GM21529 (cell line): ENCODE measurements around the gene DDX4.
"Not testable (repeated sequence)": the region's sequence is repeated elsewhere in the genome, so short reads cannot be mapped to it uniquely, and the experiment has no call there.

Experiments
- ATAC-seq: cut with Tn5 transposase; IDR thresholded peaks from one replicate; pipeline ENCODE4 v1.9.1; 2021; ENCODE audit not compliant: unreplicated experiment

The DDX4 gene

DNA sequence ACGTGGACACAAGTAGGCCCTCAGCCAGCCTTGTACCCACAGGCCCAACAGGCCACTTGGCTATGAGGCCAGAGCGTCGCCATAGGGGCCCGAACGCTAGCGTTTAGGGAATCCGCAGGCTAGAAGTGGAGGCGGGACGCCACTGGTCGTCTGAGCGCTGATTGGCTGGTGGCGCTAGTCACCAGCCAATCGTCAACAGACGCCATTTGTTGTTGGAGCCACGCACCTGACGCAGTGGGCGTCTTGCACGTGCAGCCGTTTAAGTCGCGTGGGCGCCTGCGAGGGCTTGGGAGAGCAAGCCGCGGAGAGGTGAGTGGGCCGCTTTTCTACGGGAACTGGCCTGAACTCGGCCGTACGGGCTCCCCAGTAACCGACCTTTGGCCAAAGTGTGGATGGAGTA, at the start of gene DDX4:
TSS of gene DDX4 (plus strand) at position 269 of the 400 bp plus-strand sequence. CDS start 903 bp downstream, outside the sequence.
- ATAC-seq: no peak

DNA sequence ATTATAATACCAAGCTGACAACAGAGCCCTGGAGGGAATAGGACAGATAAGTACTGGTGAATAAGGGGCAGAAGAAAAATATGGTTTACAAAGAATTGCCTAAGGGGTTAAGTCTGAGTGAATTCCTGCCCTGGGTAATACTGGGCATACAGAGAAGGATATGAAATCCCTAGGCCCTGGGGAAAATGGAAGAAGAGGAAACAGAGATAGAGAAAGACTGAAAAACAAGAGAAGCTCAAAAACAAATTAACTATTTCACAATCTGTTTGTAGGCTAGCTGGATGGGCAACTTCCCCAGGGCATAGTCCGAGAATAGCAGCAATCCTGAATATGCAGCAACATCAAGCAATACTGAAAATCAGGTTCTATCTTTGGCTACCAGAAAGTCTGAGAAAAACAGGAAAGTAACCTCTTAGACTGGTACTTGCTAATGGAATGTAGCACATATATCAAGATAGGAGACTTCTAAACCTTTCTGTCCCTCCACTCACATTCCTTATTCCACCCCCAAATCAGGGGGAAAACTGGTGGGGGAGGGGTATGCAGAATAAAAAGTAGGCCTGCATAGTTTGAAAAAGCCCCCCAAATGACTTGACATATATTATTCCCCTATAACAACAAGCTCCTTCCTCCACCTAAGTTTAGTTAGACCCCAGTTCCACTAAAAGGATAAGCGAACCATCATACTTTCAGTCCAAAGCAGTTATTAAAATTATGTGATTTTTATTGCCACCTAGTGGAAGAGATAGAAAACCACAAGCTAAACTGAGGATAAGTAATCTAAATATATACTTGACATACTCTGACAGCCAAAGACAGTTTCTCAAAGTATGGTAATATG, 46.4 kb upstream of the DDX4 start:
- no peak for ATAC-seq

DNA sequence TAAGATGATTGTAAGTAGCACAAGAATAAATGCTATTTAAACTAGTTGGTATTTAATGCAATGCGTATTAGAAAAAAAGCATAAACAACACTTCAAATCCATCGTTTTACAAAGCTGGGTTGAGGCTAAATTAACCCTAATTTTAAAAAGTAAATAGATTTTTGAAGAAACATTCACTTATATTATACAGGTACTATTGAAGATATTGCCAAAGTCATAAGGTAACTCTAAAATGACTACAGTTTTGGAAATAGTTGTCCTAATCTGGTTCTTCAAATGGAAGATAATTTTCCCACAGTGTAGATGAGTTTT, 45.8 kb upstream of the DDX4 start:
- ATAC-seq: no peak

DNA sequence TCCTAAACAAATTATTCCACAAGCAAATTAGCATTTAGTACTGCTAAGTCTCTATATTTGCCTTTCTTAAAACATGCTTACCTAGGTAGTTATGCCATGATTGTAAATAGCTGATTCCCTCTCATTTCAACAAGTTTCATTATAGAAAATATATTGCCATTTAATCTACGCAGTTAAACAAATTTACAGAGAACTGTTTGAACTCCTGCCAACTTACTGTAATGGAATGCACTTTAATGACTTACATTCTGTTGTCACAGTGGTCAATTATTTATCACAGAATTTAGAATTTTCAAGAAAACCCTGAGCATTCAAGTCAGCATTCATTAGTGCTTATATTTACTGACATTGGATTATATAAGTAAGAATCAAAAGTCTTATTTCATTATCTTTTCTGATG, 45.4 kb upstream of the DDX4 start:
- no peak for ATAC-seq

DNA sequence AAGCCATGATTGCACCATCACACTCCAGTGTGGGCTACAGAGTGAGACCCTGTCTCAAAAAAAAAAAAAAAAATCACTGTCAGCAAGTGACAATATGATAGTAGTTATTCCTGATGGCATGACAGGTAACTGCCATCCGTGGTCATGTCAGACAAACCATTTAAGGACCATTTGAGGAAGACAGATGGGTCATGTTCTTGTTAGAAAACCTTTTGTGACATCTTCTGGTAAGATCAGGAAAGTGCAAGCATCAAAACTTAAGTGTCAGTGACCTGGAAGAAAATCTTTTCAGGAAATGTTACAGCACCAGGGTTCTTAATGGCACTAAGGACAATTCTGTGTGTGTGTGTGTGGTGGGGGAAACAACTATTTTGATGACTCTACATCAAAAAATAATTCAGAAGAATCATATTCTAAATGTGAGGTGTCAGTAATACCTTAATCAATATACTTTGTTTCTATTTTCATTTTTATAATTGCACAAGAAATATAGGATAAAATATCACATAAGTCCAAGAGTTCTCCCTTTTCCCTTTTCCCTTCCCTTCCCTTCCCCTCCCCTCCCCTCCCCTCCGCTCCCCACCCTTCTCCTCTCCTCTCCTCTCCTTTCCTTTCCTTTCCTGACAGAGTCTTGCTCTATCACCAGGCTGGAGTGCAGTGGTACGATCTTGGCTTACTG, 43.6 kb upstream of the DDX4 start:
- ATAC-seq: no peak

DNA sequence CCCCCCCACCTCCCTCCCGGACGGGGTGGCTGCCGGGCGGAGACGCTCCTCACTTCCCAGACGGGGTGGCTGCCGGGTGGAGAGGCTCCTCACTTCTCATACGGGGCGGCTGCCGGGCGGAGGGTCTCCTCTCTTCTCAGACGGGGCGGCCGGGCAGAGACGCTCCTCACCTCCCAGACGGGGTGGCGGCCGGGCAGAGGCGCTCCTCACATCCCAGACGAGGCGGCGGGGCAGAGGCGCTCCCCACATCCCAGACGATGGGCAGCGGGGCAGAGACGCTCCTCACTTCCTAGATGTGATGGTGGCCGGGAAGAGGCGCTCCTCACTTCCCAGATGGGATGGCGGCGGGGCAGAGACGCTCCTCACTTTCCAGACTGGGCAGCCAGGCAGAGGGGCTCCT, 41.2 kb upstream of the DDX4 start:
- not testable (repeated sequence) for ATAC-seq

DNA sequence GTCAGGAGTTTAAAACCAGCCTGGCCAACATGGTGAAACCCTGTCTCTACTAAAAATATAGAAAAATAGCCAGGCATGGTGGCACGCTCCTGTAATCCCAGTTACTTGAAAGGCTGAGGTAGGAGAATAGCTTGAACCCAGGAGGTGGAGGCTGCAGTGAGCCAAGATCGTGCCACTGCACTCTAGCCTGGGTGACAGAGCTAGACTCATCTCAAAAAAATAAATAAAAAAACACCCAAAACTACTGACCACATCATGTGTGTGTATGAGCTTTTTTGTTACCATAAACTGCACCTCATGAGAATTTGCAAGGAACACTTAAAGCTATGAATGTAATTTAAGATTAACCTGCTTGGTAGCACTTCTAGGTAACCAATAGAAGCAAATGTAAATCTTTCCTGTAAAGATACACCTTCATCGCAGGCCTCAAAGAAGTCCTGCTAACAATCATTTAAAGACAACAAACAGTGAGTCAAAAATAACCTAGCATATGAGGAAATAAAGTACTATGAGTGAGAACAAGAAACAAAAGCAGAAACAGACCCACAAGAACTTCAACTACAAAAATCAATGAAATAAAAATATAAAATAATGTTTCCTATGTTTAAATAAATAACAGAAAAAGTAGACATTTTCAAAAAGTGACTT, 38.7 kb upstream of the DDX4 start:
- no peak for ATAC-seq

DNA sequence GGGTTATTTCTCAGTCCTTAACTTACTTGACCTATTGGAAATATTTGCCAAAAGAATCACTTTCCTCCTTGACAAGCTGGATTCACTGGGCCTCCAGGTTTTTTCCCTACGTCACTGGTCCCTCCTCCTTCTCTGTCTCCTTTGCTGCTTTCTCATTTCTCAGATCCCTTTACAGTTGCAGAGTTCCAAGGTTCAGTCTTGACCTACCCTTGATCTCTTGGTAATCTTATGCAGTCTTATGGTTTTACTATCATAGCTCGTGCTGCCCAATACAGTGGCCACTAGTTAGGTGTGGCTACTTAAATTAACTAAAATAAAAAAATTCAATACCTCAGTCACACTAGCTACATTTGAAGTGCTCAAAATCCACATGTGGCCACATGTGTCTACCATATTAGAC, 37.1 kb upstream of the DDX4 start:
- ATAC-seq: no peak

DNA sequence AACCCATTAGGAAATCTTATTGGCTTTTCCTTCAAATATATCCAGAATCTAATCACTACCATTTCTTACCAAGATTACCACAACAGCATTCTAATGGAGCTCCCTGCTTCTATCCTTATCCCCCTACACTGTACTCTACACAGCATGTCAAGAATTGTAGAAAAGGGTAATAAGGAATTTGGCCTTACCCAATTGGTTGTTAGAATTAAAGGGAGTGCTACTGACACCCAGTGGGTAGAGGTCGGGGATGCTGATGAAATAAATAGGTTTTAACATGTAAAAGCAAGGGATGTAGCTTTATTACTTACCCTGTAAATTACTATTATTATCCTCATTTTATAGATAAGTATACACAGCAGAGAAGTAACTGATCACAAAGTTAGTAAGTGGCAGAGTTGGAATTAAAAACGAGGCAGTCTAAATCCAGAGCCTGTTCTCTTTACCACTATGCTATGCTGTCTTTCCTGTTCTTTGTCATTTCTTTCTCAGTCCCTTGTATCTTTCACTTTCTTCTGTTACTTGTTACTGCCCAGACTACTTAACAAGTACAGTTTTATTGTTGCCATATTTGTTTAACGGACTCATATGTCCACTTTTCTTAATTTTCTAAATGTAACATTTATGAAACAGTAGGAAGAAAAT, 36.3 kb upstream of the DDX4 start:
- ATAC-seq: no peak

DNA sequence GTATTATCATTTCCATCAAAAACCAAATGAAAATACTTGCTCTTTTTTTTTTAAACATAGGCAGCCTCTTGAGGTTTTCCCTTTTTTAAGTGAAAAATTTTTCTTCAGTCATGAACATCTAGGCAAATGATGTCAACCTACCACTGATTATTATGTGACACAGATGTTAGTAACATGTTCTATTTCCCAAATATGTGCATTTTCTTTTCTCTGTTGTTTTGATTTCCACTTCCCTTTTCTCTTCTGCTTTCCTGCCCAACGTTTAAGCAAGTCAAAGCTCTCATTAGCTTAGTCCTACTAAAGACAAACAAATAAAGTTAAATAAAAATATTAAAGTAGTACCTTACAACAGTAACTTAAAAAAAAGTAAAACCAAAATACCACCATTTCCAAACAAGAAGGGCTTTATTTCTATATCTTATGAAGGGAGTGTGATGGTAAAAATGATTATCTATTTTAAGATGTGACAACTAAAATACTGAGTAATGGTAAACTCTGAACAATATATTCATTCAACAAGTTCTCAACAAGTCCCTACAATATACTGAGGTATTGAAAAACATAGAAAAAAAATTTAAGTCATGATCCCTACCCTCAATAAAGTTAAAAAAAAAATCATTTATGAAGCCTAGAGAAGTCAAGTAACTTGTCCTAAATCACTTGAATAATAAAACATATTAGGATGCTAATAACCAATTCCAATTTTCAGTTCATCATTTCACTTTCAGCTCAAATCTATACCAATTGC, 35.1 kb upstream of the DDX4 start:
- ATAC-seq: no peak

DNA sequence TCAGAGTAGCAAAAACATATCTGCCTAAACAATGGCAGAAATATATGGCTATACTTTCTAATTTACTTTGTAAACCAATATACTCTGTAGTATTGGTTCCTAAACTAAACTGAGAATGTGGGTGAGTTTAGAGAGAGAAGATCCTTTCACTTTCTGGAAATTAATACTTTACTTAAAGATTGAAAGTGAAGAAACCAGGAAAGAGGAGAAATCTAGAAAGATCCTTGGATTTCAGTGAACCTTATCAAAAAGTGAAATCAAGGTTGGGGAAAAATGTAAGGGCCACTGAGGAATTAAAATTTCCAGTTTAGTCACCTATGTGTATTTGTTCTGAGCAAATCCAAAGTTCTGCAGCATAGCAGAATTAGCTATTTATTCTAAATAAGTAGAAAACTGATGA, 31.6 kb upstream of the DDX4 start:
- no peak for ATAC-seq

DNA sequence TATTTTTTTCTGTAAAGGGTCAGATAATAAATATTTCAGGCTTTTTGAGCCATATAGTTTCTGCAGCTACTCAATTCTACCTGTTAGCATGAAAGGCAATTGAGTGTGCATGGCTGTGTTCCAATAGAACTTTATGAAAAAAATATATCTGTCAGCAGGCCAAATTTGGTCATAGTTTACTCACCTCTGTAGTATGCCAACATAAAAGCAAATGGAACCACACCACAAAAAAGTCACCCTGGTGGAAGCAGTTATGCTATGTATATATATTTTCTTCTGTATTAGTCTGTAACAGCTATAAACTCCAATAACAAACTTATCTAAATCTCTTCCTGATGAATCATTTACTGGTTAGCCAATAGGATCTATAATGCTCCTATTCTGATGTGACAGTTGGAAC, 29.1 kb upstream of the DDX4 start:
- ATAC-seq: no peak

DNA sequence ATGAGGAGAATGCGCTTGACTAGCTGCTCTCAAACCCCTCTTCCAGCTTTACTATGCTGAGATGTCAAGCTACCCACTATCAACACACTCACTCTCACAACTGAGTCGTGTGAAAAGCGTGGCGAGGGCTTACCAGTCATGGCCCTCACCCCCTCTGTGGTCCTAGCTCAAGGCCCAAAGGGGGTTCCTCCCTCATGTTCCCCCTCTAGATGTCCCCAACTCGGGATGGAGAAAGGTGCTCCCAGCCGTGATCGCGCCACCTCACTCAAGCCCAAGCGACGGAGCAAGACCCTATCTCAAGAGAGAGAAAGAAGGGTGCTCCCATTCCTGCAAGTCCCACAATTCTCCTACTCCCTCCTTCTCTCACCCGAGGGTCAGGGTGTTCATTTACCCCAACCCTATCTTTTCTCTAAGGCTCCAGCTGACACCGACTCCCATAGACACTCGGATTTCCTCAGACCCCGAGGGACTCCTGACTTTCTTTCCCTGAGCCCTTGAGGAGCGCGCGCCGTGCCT, 26.3 kb upstream of the DDX4 start:
- ATAC-seq: no peak

DNA sequence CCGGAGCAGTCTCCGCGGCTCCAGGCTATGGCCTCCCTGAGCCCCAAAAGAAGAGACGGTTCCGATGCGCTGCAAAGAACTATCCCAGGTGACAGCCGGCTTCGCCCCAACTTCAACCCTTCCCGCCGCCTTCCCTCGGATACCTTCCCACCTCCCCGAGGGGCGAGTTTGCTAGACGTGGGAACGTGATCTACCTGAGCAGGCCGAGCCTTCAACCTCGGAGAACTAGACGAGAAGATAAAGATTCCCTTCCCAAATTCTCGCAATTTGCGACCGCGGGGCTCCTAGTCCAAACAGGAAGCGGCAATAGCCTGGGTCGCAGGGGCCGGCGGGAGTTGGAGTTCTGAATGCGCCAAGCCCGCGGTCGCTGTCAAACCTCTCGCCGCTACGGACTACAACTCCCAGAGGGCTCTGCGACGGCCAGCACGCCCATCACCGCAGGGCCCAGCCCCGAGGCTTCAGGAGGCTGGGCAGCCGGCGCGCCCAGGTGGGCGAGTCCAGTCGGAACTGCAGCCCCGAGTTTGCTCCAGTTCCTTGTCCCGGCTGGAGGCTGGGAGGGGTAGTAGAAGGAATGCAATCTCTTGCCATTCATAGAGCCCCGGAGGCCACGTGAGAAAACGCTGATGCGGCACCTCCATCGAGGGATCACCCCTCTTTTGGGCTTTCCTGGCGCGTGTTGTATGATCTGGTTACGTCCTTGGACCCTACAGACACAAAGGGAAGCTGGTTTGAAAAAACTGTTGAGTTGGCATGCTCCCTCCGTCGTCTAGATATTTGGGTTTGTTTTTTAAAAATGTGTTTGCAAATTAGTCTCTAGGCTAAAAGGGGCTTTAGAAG, 25.6 kb upstream of the DDX4 start, which contains the start of gene SLC38A9:
TSS of gene SLC38A9 (minus strand) at position 302 of the 837 bp plus-strand sequence. CDS start 14,366 bp downstream, outside the sequence.
- peak; percentile 99 for ATAC-seq

DNA sequence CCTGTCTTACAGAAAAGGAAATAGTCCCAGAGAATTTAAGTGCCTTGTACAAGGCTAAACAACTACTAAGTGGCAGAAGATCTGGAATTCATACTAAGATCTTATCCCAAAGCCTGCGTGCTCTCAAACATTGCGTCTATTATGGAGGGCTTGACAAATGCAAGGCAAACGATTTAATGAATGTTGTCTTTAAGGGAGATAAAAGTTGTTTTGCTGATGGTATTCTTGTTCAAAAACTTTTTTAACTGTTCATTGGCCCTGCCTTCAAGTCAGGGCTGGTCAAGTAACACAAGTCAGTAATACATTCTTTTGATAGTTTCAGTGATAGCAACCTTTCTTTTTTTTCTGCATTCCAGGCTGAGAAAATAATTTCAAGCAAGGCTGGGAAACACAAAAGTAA, 24.0 kb upstream of the DDX4 start:
- ATAC-seq: no peak

DNA sequence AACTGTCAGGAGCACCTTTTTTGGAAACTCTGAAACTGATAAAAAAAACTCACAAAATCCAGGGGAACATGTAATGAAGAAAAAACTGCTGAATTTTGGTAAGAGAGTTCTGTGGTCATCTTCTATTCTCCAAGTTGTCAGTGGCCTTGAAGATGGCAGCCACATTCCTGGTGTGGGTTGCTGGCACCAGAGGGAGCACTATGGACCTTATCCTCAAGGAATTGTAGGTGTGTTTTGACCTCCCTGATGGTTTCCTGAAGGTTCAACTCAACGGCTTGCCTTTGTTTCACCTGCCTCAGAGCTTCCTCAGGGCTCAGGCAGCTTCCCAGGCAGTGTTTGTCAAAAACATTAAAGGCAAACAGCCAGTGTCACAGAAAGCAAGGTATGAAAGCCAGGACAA, 23.5 kb upstream of the DDX4 start:
- no peak for ATAC-seq

DNA sequence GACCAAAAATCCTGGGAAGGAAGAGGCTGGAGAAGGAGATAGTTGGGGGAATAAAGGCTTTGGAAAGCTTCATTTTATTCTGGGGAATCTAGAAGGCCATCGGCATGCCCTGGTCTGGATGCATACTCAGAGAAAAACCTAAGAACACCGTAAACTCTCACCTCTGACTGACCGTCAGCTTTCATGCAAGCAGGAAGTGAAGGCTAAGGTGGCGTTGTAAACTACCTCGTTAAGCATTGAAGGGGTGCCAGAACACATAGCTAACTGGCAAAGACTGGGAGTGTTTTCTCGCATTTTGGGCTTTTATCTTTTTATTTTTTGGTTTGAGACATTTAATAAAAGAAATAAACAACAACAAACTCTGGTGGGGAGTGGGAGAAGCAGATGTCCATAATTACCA, 23.1 kb upstream of the DDX4 start:
- ATAC-seq: no peak

DNA sequence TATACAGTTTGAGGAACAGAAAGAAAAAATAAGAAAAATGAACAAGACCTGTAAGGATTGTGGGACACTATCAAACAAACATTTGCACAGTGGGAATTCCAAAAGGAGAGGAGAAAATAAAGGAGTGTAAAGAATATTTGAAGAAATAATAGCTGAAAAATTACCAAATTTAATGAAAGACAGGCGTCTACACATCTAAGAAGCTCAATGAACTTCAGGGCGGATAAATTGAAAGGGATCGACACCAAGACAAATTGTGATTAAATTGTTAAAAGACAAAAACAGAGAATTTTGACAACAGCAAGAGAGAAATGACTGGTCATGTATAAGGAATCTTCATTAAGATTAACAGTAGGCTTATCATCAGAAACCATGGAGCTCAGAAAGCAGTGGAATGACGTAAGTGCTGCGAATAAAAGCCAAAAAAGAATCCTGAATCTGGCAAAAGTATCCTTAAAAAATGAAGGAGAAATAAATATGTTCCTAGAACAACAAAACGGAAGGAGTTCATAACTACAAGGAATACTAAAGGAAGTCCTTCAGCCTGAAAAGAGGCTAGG, 22.3 kb upstream of the DDX4 start:
- no peak for ATAC-seq

DNA sequence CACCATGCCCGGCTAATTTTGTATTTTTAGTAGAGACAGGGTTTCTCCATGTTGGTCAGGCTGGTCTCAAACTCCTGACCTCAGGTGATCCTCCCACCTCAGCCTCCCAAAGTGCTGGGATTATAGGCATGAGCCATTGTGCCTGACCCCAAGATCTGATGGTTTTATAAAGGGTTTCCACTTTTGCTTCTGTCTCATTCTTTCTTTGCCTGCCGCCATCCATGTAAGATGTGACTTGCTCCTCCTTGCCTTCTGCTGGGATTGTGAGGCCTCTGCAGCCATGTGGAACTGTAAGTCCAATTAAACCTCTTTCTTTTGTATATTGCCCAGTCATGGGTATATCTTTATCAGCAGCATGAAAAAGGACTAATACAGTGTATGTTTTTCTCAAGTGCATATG, 18.8 kb upstream of the DDX4 start:
- not testable (repeated sequence) for ATAC-seq
